ENCODE data around the gene FXYD3. TPM values are rescaled to one million over a fixed set of nuclear protein-coding genes. Genes with fewer than 3 reads are reported as not detected.

The FXYD3 gene
- total RNA-seq: 0.91 TPM in 1 of 2 replicates, not detected in the other
- 0.50 TPM for polyA plus RNA-seq (2012)

DNA sequence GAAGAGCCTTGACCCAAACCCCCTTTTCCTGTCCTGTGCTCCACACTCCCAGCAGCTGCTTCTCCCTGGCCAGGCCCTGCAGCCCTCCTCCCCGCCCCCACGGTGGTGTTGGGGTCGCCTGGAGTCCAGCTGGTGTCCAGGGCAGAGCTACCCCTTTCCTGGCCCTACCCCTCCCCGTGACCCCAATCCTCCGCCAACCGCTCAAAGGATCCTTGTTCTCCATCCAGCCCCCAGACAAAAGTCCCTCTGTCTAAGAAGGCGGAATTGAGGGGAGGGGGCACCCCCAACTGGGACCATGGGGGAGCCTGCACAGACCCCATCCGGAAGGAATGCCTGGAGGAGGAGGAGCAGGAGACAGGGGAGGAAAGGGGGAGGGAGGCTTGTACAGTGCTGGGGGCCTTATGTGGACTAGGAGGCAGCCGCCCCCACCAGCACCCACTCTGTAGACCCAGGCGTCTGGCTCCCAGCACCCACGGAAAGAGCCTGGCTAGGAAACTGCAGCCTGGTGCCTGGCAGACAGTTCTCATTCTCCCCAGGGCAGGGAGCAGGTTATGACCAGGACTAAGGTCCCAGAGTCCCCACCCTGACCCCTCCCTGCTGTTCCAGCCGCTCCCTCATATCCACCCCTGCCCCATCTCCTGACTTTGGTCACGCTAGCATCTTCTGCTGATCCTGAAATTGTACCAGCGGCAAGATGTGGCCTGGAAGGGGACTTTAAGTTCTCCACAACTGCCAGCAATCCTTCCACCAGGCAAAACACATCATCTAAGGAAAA, at the start of gene FXYD3:
TSS of gene FXYD3 (plus strand) at position 647 of the 775 bp plus-strand sequence. CDS start 3,554 bp downstream, outside the sequence.
- DNase-seq (ENCODE audit: low read depth): no peak

GRCh38 chr19:35066121-35066520, 49.5 kb upstream of the FXYD3 start:
- no peak for DNase-seq (ENCODE audit: low read depth)

DNA sequence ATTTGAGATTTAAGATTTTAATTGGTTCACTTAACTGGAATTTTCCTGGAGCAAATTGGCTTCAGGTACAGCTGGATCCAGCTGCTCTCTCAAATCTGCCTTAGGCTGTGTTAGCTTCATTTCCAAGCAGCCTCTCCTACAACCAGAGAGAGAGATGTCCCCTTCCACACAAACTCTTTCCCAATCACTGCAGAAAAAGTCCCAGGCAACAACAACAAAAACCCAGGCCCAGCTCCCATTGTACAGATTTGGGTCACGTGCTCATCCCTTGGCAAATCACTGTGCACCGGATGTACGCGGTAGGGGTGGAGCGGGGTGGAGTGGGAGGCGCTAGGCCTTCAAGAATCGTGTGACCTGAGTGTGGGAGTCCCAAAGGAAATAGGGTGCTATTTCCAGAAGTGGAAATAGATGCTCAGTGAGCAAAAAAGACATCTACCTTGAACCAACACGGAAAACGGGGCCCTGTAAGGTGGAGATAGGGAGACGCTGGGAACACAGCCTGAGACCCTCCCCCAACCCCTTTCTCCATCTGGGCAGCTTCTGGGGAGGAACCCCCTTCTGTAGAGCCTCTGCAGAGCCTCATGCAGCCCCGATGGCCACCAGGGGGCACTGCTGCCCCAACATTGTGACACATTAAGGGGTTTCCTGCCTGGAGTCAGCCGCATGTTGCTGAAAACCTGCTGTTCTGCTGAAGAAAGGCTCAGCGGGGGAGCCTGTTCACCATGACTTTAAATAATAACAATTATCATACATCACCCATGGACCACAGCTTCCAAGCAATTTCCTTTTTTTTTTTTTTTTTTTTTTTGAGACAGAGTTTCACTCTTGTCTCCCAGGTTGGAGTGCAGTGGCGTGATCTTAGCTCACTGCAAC, 48.7 kb upstream of the FXYD3 start:
- DNase-seq (ENCODE audit: low read depth): peak; percentile 87

GRCh38 chr19:35068941-35069634, 46.5 kb upstream of the FXYD3 start:
- DNase-seq (ENCODE audit: low read depth): no peak

DNA sequence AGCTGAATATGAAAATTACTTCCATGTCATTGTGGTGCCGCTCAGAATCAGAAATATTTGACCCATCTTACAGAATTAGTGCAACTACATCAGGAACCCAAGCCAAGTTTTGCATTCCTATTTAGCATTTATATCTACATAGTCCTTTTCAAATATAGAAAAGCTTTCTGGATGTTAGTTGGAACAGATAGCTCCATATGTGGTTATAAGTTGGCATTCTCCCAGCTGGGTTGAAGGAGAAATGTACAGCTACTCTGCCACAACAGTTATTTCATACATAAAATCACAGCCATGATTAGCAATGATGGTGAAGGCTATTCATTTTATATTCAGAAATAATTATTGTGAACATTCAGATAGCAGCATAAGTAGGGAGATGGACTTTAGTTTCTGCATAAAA, 45.9 kb upstream of the FXYD3 start:
- DNase-seq (ENCODE audit: low read depth): no peak

GRCh38 chr19:35070471-35070870, 45.2 kb upstream of the FXYD3 start:
- DNase-seq (ENCODE audit: low read depth): no peak

DNA sequence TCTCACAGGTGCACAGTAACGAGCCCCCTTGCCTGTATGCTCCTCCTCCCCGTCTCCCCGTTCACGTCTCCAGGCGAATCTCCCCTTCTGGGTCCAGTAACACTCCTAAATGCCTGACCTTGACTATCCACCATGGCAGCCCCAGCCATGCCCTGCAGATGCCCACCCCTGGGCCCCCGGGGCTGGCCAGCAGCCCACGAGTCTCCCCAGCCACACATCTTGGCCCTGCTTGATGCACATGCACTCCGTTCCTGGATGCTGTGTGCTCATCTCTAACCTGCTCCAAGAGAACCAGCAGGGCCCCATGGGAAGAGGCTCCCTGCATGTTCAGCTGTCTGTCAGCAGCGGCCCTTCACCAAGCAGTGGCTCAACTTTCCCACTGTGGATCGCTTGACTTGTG, 42.1 kb upstream of the FXYD3 start:
- DNase-seq (ENCODE audit: low read depth): no peak

DNA sequence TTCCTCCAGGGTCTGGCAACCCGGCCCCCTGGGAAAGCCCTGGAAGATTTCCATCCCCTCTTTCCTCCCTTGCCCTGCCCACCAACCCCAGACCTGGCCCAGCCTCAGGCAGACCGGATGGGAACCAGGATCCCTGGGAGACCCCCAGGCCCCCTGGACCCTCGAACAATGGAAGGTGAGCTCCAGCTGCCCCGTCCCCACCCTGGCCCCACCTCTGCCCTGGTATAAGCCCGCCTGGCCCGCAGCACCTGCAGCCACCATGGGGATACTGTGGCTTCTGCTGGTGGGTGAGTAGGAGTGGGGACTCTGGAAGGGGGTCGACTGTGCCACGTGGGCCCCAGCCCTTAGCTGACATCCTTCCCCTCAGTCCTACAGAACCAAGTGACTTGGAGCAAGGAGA, 41.7 kb upstream of the FXYD3 start:
- no peak for DNase-seq (ENCODE audit: low read depth)

DNA sequence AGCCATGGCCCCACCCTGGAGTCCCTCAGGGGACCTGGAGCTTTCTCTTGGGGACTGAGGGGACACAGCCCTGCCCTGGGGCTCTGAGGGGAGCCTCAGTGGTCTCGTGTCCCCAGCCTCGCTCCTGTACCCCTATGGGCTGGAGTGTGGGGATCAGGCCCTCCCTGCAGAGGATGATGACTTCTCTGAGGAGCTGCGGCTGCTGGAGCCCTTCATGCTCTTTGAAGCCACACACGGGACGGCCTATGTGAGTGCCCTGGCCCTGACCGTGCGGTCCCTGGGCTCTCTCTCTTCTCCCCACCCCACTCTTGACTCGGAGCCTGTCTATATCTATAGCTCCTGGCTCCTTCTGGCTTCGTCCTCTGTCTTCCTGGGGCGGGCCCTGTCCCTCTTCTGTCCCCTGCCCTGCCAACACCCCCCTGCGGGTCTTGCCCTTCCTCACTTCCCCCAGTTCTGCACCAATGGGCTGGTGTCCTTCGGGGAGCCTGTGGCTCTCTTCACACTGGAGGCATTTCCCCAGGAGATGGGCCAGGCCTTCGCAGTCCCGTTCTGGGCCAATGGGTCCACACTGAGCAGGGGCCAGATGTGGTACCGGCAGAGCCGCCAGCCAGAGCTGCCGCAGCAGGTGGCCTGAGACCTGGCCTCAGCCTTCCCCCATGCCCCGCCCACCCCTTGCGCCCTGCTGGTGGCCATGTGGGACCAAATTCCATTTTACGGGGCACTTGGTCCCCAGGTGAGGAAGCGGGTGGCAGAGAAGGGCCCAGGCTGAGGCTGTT, 41.0 kb upstream of the FXYD3 start:
- DNase-seq (ENCODE audit: low read depth): no peak

DNA sequence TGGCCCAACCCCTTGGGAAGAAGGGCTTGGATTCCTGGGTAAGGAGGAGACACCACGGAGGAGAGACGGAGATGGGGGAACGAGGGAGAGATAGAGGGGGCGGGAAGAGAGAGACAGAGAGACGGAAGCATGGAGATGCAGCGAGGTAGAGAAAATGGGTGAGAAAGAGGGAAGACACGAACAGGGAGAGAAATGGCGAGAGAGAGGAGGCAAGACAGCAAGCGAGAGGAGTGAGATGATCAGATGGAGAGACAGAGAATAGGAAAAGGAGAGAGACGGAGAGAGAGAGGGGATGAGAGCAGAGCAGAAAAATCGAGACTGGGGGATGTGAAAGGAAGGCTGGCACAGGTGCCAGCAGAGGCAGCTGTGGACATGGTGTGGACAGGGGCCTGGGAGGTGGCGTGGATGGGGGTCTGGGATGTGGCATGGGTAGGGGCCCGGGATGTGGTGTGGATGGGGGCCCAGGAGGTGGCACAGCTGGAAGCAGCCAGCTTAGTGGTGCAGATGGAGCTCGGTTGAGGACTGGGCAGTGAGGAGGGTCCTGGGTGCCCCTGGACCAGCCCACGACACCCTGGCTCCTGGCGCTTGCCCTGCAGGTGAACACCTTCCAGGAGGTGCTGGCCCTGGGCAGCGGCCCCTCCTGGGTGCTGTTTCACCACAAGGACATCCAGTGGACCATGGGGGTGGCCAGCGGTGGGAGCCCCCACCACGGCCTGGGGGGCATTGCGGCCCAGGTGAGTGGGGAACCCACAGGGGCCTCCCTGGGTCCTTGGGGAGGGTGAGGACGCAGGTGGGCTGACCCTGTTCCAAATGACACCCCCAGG, 40.2 kb upstream of the FXYD3 start:
- DNase-seq (ENCODE audit: low read depth): no peak

- DNase-seq (ENCODE audit: low read depth): no peak
Measured at GRCh38 chr19:35076026-35076370, 39.6 kb upstream of the FXYD3 start.

DNA sequence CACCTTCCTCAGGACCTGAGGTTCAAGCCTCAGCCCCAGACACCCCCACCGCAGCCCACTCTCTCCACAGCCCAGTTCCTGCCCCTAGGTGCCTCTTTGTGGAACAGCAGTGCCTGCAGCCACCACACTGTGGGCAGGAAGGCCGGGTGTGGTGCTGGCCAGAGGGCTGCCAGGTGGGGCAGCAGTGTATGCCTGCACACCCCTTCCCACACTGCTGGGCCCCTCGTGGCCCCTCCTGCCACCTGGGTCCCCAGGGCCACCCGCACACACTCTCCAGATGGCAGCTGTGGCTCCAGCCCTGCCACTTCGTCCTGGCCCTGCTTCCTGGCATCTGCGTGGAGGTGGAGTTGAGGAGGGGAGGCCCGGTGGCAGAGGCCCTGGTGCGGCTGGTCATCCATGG, 39.0 kb upstream of the FXYD3 start:
- DNase-seq (ENCODE audit: low read depth): no peak

- no peak for DNase-seq (ENCODE audit: low read depth)
Measured at GRCh38 chr19:35077411-35078223, 38.0 kb upstream of the FXYD3 start.

- no peak for DNase-seq (ENCODE audit: low read depth)
Measured at GRCh38 chr19:35079826-35080225, 35.8 kb upstream of the FXYD3 start.

DNA sequence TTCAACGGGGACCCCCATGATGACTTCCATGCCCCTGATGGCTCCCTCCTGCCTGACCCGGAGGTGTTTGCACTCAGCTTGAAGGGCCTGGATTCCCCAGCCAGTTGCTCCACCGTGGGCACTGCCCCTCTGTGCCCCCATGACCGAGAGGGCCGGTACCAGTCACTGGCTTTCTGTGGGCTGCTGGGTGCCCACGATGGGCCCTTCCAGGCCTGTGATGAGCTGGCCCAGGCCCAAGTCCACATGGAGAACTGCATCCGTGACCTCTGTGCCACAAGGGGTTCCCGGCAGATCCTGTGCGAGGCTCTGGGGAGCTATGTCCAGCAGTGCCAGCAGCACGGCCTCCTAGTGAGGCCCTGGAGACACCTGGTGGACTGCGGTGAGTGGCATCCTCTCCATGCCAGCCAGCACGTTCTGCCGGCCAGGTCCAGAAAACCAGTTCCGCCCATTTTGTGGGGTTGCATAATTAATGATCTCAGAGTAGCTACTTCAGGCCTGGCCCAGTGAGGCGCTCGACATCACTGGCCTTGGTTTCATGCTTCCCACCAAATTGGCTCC, 34.9 kb upstream of the FXYD3 start:
- DNase-seq (ENCODE audit: low read depth): no peak

- peak; percentile 76 for DNase-seq (ENCODE audit: low read depth)
Measured at GRCh38 chr19:35081201-35081600, 34.4 kb upstream of the FXYD3 start.

DNA sequence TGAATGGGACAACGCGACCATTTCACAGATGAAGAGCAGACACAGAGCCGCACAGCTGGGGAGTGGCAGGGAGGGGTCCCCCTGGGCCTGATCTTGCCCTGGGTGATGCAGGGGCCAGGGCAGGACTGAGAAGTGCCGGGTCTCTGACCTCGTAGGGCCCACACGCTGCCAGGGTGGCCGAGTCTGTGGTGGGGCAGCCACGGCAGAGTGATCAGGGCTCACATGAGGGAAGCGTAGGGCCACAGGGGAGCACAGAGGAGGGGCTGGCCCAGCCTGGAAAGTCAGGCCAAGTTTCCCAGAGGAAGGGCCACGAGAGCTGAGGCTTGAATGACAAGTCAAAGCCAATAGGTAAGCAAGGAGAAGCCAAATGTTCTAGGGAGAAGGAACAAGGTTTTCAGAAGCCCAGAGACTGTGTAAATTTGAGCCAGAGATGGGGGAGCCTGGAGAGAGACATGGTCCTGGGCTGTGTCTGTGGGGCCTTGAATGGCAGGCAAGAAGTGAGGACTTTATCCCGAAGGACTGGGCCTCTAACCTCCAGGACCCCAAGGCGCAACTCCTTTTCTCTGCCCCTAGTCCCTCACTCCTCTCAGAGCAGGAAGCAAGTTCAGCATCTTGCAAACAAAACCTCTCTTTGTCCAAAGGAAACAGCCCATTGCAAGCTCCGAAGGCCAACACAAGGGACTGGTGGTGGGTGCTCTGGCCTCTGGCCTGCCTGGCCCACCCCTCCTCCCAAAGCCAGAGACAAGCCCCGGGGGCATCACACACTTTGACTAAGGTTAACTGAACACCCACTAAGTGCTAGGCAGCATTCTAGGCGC, 31.7 kb upstream of the FXYD3 start:
- no peak for DNase-seq (ENCODE audit: low read depth)

DNA sequence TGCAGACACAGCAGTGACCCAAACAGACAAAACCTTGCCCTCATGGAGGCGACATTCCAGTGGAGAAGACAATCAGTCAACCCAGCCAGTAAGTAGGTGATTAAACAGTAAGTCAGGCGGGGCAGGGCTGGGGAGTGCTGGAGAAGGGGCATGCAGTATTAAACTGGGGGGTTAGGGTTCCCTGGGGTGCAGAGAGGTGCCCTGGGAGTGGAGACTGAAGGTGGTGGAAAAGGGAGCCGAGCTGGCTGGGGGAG, 31.2 kb upstream of the FXYD3 start:
- no peak for DNase-seq (ENCODE audit: low read depth)

Measured in myocyte (in vitro differentiated cells).